Endothelial cell of umbilical vein (primary cell): ENCODE data around the gene CSHL1. TPM values are rescaled to one million over a fixed set of nuclear protein-coding genes. Genes with fewer than 3 reads are reported as not detected.

ENCODE experiments used
- BruUV-seq: library from RNA; stranded (reverse); fragments of 400-500 nt; replicated peaks from 2 replicates; lab custom pipeline; 2021; lab: Mats Ljungman, UMichigan
- CTCF ChIA-PET: fragments of 300-600, 350-600 bp; sonication (Branson Sonifier 250); formaldehyde crosslinking; loops from one replicate; lab custom pipeline; 2021; ENCODE audit warnings: antibody characterized with exemption, inconsistent platforms; lab: Charles Lee
- POLR2A ChIA-PET: fragments of 300-600, 350-600 bp; sonication (Branson Sonifier 250); formaldehyde crosslinking; loops from one replicate; lab custom pipeline; 2021; ENCODE audit warnings: antibody characterized with exemption, inconsistent platforms; lab: Charles Lee
- DNase-seq: peaks from one replicate; pipeline ENCODE4 v3.0.0-alpha.2; 2011; ENCODE audit warnings: low read depth, low spot score
- FAIRE-seq: peaks from 2 replicates; lab custom pipeline; 2011; peaks lifted over from hg19 to GRCh38; lab: Jason Lieb, UNC
- H2AFZ ChIP-seq: 2 replicates; pipeline ENCODE4 v1.6.0; 2012; ENCODE audit warnings: low read depth, low read length, control low read depth, inconsistent platforms
- H3K27ac ChIP-seq: 2 replicates; pipeline ENCODE4 v1.5.1; 2011; ENCODE audit warnings: low read depth, mild to moderate bottlenecking, control low read depth, low read length, moderate library complexity; ENCODE audit not compliant: insufficient read depth
- H3K27me3 ChIP-seq, 2 experiments: 2 replicates each; pipeline versions ENCODE4 v1.6.0 to v1.6.1; 2011; ENCODE audit warnings: low read length in 2 of 2, mixed read lengths in 1 of 2; ENCODE audit not compliant: control insufficient read depth in 2 of 2, insufficient read depth in 2 of 2
- H3K36me3 ChIP-seq, 2 experiments: 2 replicates in 1 of 2; 3 replicates in 1 of 2; pipeline ENCODE4 v1.5.1; 2011; ENCODE audit warnings: low read length in 2 of 2, mild to moderate bottlenecking in 1 of 2, moderate library complexity in 1 of 2; ENCODE audit not compliant: control insufficient read depth in 2 of 2, insufficient read depth in 2 of 2; ENCODE audit errors: extremely low read depth in 1 of 2
- H3K4me1 ChIP-seq: 3 replicates; pipeline ENCODE4 v1.5.1; 2011; ENCODE audit warnings: mild to moderate bottlenecking, low read length; ENCODE audit not compliant: control insufficient read depth, insufficient read depth; ENCODE audit errors: extremely low read depth
- H3K4me2 ChIP-seq: 2 replicates; pipeline ENCODE4 v1.6.1; 2011; ENCODE audit warnings: low read length, control low read depth, mixed read lengths; ENCODE audit not compliant: insufficient read depth
- H3K4me3 ChIP-seq, 3 experiments: fragments of 200-600 bp in 1 of 3; sonication (generic), shearing (Covaris generic) in 1 of 3; replicated peaks in 1 of 3; 2 replicates each; pipeline ENCODE4 v1.5.1; 2011 to 2016; ENCODE audit warnings: control low read depth in 3 of 3, low read length in 3 of 3, mild to moderate bottlenecking in 2 of 3, inconsistent platforms in 1 of 3, low read depth in 1 of 3, moderate library complexity in 1 of 3; ENCODE audit not compliant: insufficient read depth in 1 of 3
- H3K79me2 ChIP-seq: 2 replicates; pipeline ENCODE4 v1.6.0; 2012; ENCODE audit warnings: low read length, inconsistent platforms; ENCODE audit not compliant: control insufficient read depth, insufficient read depth
- H3K9ac ChIP-seq: replicated peaks from 2 replicates; pipeline ENCODE3; 2011; ENCODE audit warnings: low read length, control low read depth; ENCODE audit not compliant: insufficient read depth; ENCODE audit errors: extremely low read depth
- H3K9me1 ChIP-seq: replicated peaks from 3 replicates; pipeline ENCODE4 v1.6.0; 2011; ENCODE audit warnings: mild to moderate bottlenecking, low read length; ENCODE audit not compliant: control insufficient read depth, insufficient read depth; ENCODE audit errors: extremely low read depth
- H3K9me3 ChIP-seq: replicated peaks from 2 replicates; pipeline ENCODE4 v1.5.1; 2012; ENCODE audit warnings: low read length, inconsistent platforms; ENCODE audit not compliant: control insufficient read depth, insufficient read depth
- H4K20me1 ChIP-seq: replicated peaks from 2 replicates; pipeline ENCODE3; 2011; ENCODE audit warnings: mild to moderate bottlenecking, low read length; ENCODE audit not compliant: control insufficient read depth, insufficient read depth; ENCODE audit errors: extremely low read depth
- CTCF ChIP-seq, 2 donors: IDR thresholded peaks; 1 replicate in 1 of 2; 2 replicates in 1 of 2; pipeline ENCODE4 v1.5.1; 2011; ENCODE audit warnings: low read length in 2 of 2, mild to moderate bottlenecking in 2 of 2, moderate library complexity in 2 of 2, control low read depth in 1 of 2, inconsistent platforms in 1 of 2, low read depth in 1 of 2; ENCODE audit not compliant: insufficient read depth in 1 of 2; ENCODE audit errors: extremely low read depth in 1 of 2
- EZH2 ChIP-seq: IDR thresholded peaks from 2 replicates; pipeline ENCODE4 v1.6.1; 2012; ENCODE audit warnings: borderline replicate concordance, low read depth, mild to moderate bottlenecking, moderate library complexity, low read length, inconsistent platforms; ENCODE audit not compliant: severe bottlenecking
- FOS ChIP-seq: IDR thresholded peaks from 2 replicates; pipeline ENCODE4 v1.6.1; 2011; ENCODE audit warnings: mild to moderate bottlenecking, low read length, moderate library complexity, borderline replicate concordance; ENCODE audit not compliant: insufficient read depth
- GATA2 ChIP-seq: IDR thresholded peaks from 2 replicates; pipeline ENCODE4 v1.7.0; 2011; ENCODE audit warnings: low read depth, mild to moderate bottlenecking, moderate library complexity, mixed read lengths, low read length; ENCODE audit not compliant: insufficient read length, insufficient read depth
- JUN ChIP-seq: IDR thresholded peaks from 2 replicates; pipeline ENCODE4 v1.6.1; 2011; ENCODE audit warnings: borderline replicate concordance, low read depth; ENCODE audit not compliant: insufficient read length, insufficient read depth
- MAX ChIP-seq: IDR thresholded peaks from 2 replicates; pipeline ENCODE4 v1.6.1; 2011; ENCODE audit not compliant: insufficient read depth, insufficient read length
- MYC ChIP-seq: IDR thresholded peaks from one replicate; pipeline ENCODE4 v1.6.1; 2011; ENCODE audit warnings: mild to moderate bottlenecking, low read depth, low read length
- POLR2A ChIP-seq: IDR thresholded peaks from 2 replicates; pipeline ENCODE4 v1.6.1; 2012; ENCODE audit warnings: low read depth, mild to moderate bottlenecking, control low read depth, low read length
- POLR2AphosphoS5 ChIP-seq: IDR thresholded peaks from 2 replicates; pipeline ENCODE4 v1.6.1; 2012; ENCODE audit warnings: low read depth, mild to moderate bottlenecking, control low read depth, low read length, moderate library complexity; ENCODE audit not compliant: insufficient read depth
- dilution Hi-C: fragments of 300-500 bp; cut with MboI; formaldehyde crosslinking; loops from one replicate; pipeline ENCODE4 v1.15.0; 2019; ENCODE audit warnings: low sequenced_read_pairs; ENCODE audit not compliant: extremely low pct_ligation_motif_present
- intact Hi-C: fragments of 100-400 bp; cut with micrococcal nuclease; formaldehyde crosslinking; loops from one replicate; pipeline ENCODE4 v1.10.0; 2022
- polyA plus RNA-seq, 4 experiments: library from polyadenylated mRNA; depleted of rRNA in 3 of 4; stranded (reverse) in 3 of 4; unstranded in 1 of 4; fragments of >200 nt; gene quantifications; 2 replicates each; pipeline versions ENCODE4 v1.2.1 to v1.2.3, GENCODE V29; 2011 to 2012; ENCODE audit warnings: missing spikeins in 1 of 4
- total RNA-seq: library from RNA; stranded (reverse); gene quantifications from 2 replicates; pipeline ENCODE4 v1.2.3, GENCODE V29; 2021

The CSHL1 gene
- total and polyA plus RNA-seq, 2 donors (not counting 3 experiments of a cell fraction or from before 2014, with no cell fraction given): not detected

- Histone ChIP-seq H4K20me1 (no peaks in the 10 kb centered on the region), H3K79me2 (no peaks in the 10 kb centered on the region), H3K4me3 (no peak overlapping the region), H3K9ac (no peak overlapping the region), H3K27ac (no peak overlapping the region), H2AFZ (no peak overlapping the region), H3K4me1 (peaks cover 4% of the 10 kb centered on the region), H3K27me3 (no peaks in the 10 kb centered on the region), H3K4me2 (no peak overlapping the region), H3K36me3 (no peaks in the 10 kb centered on the region), H3K9me1 (no peaks in the 10 kb centered on the region), H3K9me3 (no peaks in the 10 kb centered on the region)
- intact Hi-C loops: no loop called here
- DNase-seq: no peak
- dilution Hi-C loops: no loop called here
- ChIA-PET POLR2A (no interaction called here), CTCF (interaction anchor here (1.2 to 3.4 kb wide), 2 partner anchors 12 kb away, joined by 6 to 22 read pairs; no protein-coding TSS in a partner anchor)
- TF ChIP-seq GATA2 (no peak), EZH2 (no peak), MAX (no peak), POLR2AphosphoS5 (no peak), CTCF (IDR thresholded peaks at IDR 0.05; ENCODE audit: extremely low read depth in 1 of 2, insufficient read depth in 1 of 2, low read depth in 1 of 2, low read length in 2 of 2) (no peak), JUN (no peak), FOS (no peak), MYC (no peak), POLR2A (no peak)
- no peak for FAIRE-seq
- no TSS peak for BruUV-seq
These were observed 23.4 kb upstream of the CSHL1 start for GRCh38 chr17:63934183-63935112.
